OCI-M1 (cell line): ENCODE data around the gene CELF4.

Experiments
- DNase-seq: peaks from one replicate; lab custom pipeline; 2025; lab: John Stamatoyannopoulos, UW

CELF4 gene

GRCh38 chr18:37524139-37524497 lies 41.5 kb downstream of the CELF4 start:
- DNase-seq = no peak

- DNase-seq = no peak
These were observed 43.8 kb downstream of the CELF4 start for GRCh38 chr18:37521510-37522465.

GRCh38 chr18:37520508-37520907 lies 45.1 kb downstream of the CELF4 start:
- no peak for DNase-seq

GRCh38 chr18:37519510-37520135 lies 46.0 kb downstream of the CELF4 start:
- no peak for DNase-seq

- no peak for DNase-seq
These were observed 49.2 kb downstream of the CELF4 start for GRCh38 chr18:37516361-37516853.

GRCh38 chr18:37514953-37515352 lies 50.6 kb downstream of the CELF4 start:
- DNase-seq = no peak

- no peak for DNase-seq
These were observed 53.2 kb downstream of the CELF4 start for GRCh38 chr18:37512400-37512799.

- no peak for DNase-seq
These were observed 53.8 kb downstream of the CELF4 start for GRCh38 chr18:37511721-37512298.

GRCh38 chr18:37509600-37509999 lies 56.0 kb downstream of the CELF4 start:
- no peak for DNase-seq

- no peak for DNase-seq
These were observed 57.4 kb downstream of the CELF4 start for GRCh38 chr18:37508207-37508606.

- DNase-seq = no peak
These were observed 58.4 kb downstream of the CELF4 start for GRCh38 chr18:37507239-37507638.

GRCh38 chr18:37506001-37506400 lies 59.6 kb downstream of the CELF4 start:
- DNase-seq = no peak

- DNase-seq = no peak
These were observed 60.3 kb downstream of the CELF4 start for GRCh38 chr18:37505321-37505720.

- no peak for DNase-seq
These were observed 63.0 kb downstream of the CELF4 start for GRCh38 chr18:37502601-37503000.

GRCh38 chr18:37502036-37502435 lies 63.6 kb downstream of the CELF4 start:
- no peak for DNase-seq

GRCh38 chr18:37501136-37501535 lies 64.5 kb downstream of the CELF4 start:
- no peak for DNase-seq

GRCh38 chr18:37499913-37500312 lies 65.7 kb downstream of the CELF4 start:
- no peak for DNase-seq

GRCh38 chr18:37499044-37499443 lies 66.6 kb downstream of the CELF4 start:
- no peak for DNase-seq

- no peak for DNase-seq
These were observed 67.6 kb downstream of the CELF4 start for GRCh38 chr18:37497853-37498518.

- no peak for DNase-seq
These were observed 69.0 kb downstream of the CELF4 start for GRCh38 chr18:37496568-37496967.

- no peak for DNase-seq
These were observed 70.2 kb downstream of the CELF4 start for GRCh38 chr18:37495354-37495753.

- no peak for DNase-seq
These were observed 71.2 kb downstream of the CELF4 start for GRCh38 chr18:37494406-37494805.
